WI38 (cell line): ENCODE measurements around the gene FCN2.

ENCODE experiments used
- H3K4me3 ChIP-seq: 2 replicates; pipeline ENCODE4 v1.5.1; 2011; ENCODE audit warnings: low read depth, mild to moderate bottlenecking, control low read depth, low read length
- CTCF ChIP-seq: IDR thresholded peaks from 2 replicates; pipeline ENCODE4 v1.5.1; 2012; ENCODE audit warnings: low read depth, mild to moderate bottlenecking, control low read depth, low read length

Gene FCN2

GRCh38 chr9:134863941-134864820, 16.4 kb upstream of the FCN2 start:
- TF ChIP-seq CTCF: no peak

GRCh38 chr9:134864821-134865190, 15.8 kb upstream of the FCN2 start:
- no peak for TF ChIP-seq CTCF
- no peak overlapping the region for H3K4me3 ChIP-seq

More at GRCh38 chr9:134863941-134864820, 16.4 kb upstream of the FCN2 start:
- no peak overlapping the region for H3K4me3 ChIP-seq

- H3K4me3 ChIP-seq: no peak overlapping the region
- no peak for TF ChIP-seq CTCF
These were observed 12.5 kb upstream of the FCN2 start for GRCh38 chr9:134867917-134868750.

- H3K4me3 ChIP-seq: no peak overlapping the region
- no peak for TF ChIP-seq CTCF
These were observed 11.7 kb upstream of the FCN2 start for GRCh38 chr9:134868751-134869553.

- no peak for TF ChIP-seq CTCF
- no peak overlapping the region for H3K4me3 ChIP-seq
These were observed 10.9 kb upstream of the FCN2 start for GRCh38 chr9:134869554-134870300.

- no peak for TF ChIP-seq CTCF
- no peak overlapping the region for H3K4me3 ChIP-seq
These were observed 10.3 kb upstream of the FCN2 start for GRCh38 chr9:134870301-134870694.
